HG03469 (cell line): ENCODE results near the gene CACNA1B.
"Not testable (repeated sequence)": the region's sequence is repeated elsewhere in the genome, so short reads cannot be mapped to it uniquely, and the experiment has no call there.

Experiments used
- ATAC-seq: cut with Tn5 transposase; IDR thresholded peaks from one replicate; pipeline ENCODE4 v1.9.1; 2021; ENCODE audit warnings: mild to moderate bottlenecking, moderate library complexity, moderate number of reproducible peaks; ENCODE audit not compliant: unreplicated experiment

The CACNA1B gene

GRCh38 chr9:138111607-138112006 is 234.0 kb downstream of the CACNA1B start:
- no peak for ATAC-seq

DNA sequence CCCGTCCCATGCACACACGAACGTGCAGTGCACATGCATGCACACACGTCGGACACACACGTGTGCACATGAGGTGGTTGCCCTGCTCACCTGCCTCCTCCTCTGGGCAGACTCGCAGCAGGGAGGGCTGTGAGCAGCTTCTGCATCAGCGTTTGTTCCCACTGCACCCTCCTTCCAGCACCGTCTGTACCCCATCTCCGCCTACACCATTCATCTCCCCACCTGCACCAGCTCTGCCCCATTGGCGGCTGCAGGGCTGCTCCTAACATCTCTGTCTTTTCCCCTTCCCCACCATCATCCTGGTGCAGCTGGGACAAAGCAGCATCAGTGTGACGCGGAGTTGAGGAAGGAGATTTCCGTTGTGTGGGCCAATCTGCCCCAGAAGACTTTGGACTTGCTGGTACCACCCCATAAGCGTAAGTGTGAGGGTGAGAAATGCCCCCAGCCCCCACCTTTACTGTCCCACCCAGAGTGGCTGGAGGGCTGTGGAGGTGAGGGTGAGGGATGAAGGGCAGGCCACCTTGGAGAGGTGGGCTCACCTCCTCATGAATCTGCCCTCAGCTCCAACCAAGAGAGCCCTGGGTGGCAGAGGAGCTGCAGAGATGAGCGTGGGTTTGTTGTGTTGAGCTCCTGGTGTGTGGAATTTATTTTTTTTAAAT is 234.6 kb downstream of the CACNA1B start:
- ATAC-seq = no peak

GRCh38 chr9:138112791-138113600 is 235.4 kb downstream of the CACNA1B start:
- no peak for ATAC-seq

DNA sequence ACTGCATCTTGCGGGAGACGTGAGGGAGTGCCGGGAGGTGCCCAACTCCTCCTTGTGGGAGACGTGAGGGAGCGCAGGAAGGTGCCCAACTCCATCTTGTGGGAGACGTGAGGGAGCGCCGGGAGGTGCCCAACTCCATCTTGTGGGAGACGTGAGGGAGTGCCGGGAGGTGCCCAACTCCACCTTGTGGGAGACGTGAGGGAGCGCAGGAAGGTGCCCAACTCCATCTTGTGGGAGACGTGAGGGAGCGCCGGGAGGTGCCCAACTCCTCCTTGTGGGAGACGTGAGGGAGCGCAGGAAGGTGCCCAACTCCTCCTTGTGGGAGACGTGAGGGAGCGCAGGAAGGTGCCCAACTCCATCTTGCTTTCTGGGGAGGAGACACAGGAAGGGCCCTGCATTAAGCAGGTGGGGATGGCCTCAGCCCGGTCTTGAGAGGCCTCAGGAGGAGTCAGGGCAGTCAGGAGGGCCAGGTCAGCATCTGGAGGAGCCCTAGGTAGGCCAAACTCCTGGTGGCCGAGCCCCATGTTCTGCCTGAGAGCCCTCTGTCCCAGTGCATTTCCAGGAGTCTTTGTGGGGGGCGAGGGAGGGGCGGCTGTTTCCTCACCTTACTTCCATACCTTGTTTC is 236.2 kb downstream of the CACNA1B start:
- not testable (repeated sequence) for ATAC-seq

- ATAC-seq = no peak
Observed at GRCh38 chr9:138114501-138115245, 237.1 kb downstream of the CACNA1B start.

GRCh38 chr9:138115506-138115905 is 237.9 kb downstream of the CACNA1B start:
- ATAC-seq = no peak

GRCh38 chr9:138116521-138116920 is 238.9 kb downstream of the CACNA1B start:
- ATAC-seq = no peak

DNA sequence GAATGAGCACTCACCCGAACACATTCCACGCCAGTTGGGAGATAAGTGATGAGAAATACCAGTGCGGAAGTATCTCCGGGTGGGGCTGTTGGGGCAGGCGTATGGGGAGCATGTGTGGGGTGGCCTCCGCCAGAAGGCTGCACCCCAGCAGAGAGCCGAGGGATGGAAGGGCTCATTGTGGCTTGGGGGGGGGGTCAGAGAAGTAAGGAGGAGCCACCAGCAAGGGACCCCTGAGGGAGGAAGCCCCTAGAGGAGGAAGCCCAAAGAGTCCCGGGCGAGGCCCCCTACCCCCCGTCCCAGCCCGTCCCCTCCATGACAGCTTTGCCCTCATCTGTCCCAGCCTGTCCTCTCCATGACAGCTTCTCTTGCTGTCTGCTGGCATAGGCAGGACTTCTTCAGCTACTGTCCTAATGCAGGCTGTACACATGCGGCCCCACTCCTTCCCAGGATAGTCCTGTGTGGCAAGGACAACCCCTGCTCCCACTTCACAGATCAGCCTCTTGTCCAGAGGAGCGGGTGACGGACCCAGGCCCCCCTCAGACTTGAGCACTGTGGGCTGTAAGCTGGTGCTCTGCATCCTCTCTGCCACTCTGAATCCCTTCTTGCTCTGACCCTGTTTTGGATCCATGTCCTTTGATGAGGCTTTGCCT is 239.6 kb downstream of the CACNA1B start:
- ATAC-seq = no peak

GRCh38 chr9:138117836-138118235 is 240.3 kb downstream of the CACNA1B start:
- ATAC-seq = no peak

GRCh38 chr9:138118601-138119071 is 241.1 kb downstream of the CACNA1B start:
- no peak for ATAC-seq

DNA sequence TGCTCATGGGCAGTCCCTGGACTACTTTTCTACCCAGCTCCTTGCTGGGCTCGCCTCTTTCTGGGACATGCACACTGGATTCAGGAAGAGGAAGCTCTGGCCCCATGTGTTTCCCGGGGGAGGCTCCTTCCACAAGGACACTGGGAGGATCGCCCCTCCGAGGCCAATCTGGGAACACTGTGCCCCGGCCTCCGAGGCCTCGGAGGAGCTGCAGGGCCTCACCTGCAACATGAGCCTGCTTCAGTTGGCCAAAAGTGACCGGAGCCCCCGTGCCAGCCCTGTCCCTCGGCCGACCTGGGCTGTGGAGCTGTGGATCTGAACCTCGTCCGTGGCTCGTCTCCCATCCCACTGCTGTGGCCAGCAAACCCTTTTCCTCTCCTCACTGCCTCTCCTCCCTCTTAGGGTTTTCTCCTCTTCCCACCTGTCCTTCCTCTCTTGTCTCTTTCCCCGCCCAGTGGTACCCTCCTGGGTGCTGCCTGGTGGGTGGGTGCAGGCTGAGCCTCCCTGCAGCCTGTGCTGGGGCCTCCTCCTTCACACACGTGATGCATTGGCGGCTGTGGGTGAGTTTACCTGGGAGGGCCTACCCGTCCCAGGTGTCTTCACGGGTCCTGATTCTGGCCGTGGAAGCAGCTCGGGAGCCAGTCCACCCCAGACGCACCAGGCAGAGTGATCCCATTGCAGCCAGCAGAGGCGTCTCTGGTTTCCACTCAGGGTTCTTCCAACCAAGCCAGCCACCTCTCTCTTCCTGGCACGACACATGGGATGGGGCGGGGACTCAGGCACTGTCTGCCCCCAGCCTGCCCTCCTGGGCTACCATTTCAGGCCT is 241.8 kb downstream of the CACNA1B start:
- ATAC-seq = no peak

DNA sequence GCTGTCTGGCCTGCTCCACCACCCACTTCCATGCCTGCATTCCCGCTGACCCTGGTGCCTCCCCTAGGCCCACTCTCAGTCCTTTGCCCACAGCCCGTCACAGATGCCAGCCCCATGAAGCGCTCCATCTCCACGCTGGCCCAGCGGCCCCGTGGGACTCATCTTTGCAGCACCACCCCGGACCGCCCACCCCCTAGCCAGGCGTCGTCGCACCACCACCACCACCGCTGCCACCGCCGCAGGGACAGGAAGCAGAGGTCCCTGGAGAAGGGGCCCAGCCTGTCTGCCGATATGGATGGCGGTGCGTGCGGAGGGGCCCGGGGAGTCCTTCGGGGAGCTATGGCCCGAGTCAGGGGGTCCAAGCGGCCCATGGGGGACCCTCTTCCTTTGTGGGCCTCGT is 242.5 kb downstream of the CACNA1B start:
- no peak for ATAC-seq

DNA sequence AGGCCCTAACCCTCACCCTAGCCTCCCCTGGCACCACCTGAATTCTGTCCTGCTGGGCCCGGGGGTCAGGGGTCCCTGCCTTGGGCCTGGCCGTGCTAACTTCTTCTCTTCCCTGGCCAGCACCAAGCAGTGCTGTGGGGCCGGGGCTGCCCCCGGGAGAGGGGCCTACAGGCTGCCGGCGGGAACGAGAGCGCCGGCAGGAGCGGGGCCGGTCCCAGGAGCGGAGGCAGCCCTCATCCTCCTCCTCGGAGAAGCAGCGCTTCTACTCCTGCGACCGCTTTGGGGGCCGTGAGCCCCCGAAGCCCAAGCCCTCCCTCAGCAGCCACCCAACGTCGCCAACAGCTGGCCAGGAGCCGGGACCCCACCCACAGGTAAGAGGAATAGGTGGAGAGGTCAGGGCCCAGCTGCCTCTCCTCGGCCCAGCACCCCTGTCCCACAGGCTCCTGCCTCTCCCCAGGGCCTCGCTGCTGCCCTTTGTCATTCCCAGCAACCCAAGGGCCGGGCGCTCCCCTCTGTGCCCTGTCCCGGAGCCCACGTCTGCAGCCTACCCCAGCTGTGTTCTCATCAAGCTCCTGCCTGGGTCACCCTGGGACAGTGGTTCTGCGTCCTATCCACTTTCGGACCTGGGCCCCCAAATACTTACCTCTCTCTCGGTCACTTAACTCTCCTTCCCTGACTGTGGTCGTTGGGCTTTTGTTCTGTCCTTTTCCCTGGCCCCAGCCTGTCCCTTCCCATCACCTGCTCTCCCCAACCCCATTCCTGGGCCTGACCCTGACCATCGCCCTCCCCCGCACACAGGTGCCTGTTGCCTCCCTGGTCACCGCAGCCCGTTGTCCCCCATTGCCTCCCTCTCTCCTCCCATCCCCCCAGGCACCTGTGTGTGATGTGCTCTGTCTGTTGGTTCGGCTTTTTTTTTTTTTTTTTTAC is 243.2 kb downstream of the CACNA1B start:
- ATAC-seq = no peak

DNA sequence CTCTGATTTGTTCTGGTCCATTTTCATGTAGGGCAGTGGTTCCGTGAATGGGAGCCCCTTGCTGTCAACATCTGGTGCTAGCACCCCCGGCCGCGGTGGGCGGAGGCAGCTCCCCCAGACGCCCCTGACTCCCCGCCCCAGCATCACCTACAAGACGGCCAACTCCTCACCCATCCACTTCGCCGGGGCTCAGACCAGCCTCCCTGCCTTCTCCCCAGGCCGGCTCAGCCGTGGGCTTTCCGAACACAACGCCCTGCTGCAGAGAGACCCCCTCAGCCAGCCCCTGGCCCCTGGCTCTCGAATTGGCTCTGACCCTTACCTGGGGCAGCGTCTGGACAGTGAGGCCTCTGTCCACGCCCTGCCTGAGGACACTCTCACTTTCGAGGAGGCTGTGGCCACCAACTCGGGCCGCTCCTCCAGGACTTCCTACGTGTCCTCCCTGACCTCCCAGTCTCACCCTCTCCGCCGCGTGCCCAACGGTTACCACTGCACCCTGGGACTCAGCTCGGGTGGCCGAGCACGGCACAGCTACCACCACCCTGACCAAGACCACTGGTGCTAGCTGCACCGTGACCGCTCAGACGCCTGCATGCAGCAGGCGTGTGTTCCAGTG is 244.0 kb downstream of the CACNA1B start:
- no peak for ATAC-seq

DNA sequence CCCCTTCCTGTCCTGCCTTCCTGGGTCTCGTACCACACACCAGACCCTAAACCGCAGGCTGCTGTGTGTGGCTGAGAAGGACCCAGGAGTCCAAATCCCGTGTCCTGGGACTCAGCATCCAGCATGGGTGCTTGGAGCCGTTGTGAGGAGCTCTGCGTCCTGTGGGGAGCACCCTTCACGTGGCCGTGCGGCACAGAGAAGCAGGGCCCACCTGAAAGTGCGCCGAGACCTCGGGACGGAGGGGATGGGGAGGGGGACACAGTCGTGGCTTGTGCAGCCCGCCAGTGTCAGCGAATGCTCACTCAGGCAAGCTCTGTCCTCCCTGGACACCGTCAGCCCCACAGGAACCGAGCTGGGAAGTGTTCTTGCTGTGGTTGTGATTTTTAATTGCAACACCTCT is 244.6 kb downstream of the CACNA1B start:
- no peak for ATAC-seq

DNA sequence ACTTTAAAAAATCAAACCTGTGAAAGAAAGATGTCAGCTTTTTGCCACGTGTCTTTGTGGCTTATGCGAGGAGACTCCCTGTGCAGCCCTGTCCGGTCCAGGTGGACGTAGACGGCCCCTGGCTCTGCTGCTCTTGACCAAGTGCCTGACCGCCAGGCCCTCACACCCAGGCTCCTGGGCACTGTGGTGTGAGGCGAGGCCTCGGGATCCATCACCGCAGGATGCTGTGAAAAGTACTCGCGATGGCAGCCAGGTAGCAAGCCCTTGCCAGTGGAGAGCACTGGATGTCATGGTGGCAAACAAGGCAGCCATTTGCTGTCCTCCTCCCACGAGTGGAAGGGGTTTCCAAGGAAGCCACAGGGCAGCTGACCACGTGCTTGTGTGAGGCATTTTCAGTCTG is 245.1 kb downstream of the CACNA1B start:
- no peak for ATAC-seq

GRCh38 chr9:138123086-138123485 is 245.5 kb downstream of the CACNA1B start:
- ATAC-seq = no peak
